ENCODE results near the gene UBE2C. TPM values are rescaled to one million over a fixed set of nuclear protein-coding genes. Genes with fewer than 3 reads are reported as not detected.

UBE2C gene
- total RNA-seq, 1 donor from 2014 or later = 9.9 TPM

- DNase-seq = peak; percentile 69
Measured at GRCh38 chr20:45861221-45862075, 49.0 kb downstream of the UBE2C start.

DNA sequence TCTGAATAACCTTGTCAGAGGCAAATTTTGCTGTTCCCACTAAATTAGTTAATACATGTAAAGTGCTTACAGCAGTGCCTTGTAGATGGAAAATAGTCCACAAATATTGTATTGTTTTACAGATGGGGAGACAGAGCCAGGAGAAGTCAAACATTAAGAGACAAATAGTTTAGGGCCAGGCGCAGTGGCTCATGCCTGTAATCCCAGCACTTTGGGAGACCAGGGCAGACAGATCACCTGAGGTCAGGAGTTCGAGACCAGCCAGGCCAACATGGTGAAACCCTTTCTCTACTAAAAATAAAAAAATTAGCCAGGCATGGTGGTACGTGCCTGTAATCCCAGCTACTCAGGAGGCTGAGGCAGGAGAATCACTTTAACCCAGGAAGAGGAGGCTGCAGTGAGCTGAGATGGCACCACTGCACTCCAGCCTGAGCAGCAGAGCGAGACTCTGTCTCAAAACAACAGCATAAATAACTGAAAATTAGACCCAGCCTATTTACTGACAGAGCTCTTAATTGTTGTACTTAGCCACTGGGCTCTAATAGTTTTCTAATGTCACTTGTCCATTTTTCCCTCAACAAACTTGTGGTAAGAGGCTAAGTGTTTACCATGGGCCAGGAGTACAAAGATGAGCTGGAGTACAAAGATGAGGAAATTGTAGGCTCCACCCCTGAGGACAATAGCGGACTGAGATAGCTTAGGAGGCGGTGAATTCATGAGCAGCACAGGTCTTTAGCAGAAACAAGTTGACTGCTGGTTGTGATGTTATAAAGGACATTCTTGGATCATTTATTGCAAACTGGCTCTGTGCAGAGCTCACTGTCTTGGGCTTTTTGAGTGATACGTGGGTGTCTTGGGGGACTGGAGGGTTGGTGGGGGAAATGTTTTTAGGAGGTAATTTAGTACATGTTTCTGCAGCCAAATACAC is 51.4 kb downstream of the UBE2C start:
- no peak for DNase-seq

GRCh38 chr20:45866454-45866853 is 54.0 kb downstream of the UBE2C start:
- no peak for DNase-seq

Other genes starting within 250 kb of the UBE2C start
- gene WFDC8, start 233.4 kb upstream of the UBE2C start, total RNA-seq = not detected in 2 replicates
- not detected in 2 replicates for gene WFDC10A, start 182.9 kb upstream of the UBE2C start, total RNA-seq
- gene WFDC9, start 181.4 kb upstream of the UBE2C start, total RNA-seq = not detected in 2 replicates
- not detected in 2 replicates for gene WFDC11, start 142.4 kb upstream of the UBE2C start, total RNA-seq
- not detected in 2 replicates for gene WFDC13, start 110.6 kb upstream of the UBE2C start, total RNA-seq
- not detected in 2 replicates for gene WFDC10B, start 107.6 kb upstream of the UBE2C start, total RNA-seq
- gene SPINT4, start 90.3 kb upstream of the UBE2C start, total RNA-seq = not detected in 2 replicates
- gene WFDC3, start 20.8 kb upstream of the UBE2C start, total RNA-seq = not detected in 2 replicates
- 9.2 and 13.8 TPM in 2 replicates for gene DNTTIP1, start 20.7 kb upstream of the UBE2C start, total RNA-seq
- not detected in 2 replicates for gene TNNC2, start 14.7 kb downstream of the UBE2C start, total RNA-seq
- gene SNX21, start 21.2 kb downstream of the UBE2C start, total RNA-seq = 22.6 and 35.7 TPM in 2 replicates
- 28.7 and 42.5 TPM in 2 replicates for gene ACOT8, start 44.7 kb downstream of the UBE2C start, total RNA-seq
- 8.7 and 11.9 TPM in 2 replicates for gene ZSWIM3, start 45.0 kb downstream of the UBE2C start, total RNA-seq
- gene ZSWIM1, start 68.6 kb downstream of the UBE2C start, total RNA-seq = 4.1 and 5.4 TPM in 2 replicates
- 1.0 and 1.2 TPM in 2 replicates for gene SPATA25, start 75.0 kb downstream of the UBE2C start, total RNA-seq
- gene NEURL2, start 78.6 kb downstream of the UBE2C start, total RNA-seq = 3.2 and 4.4 TPM in 2 replicates
- gene CTSA, start 78.7 kb downstream of the UBE2C start, total RNA-seq = 47.8 and 48.1 TPM in 2 replicates
- gene PLTP, start 99.5 kb downstream of the UBE2C start, total RNA-seq = 2.4 and 5.4 TPM in 2 replicates
- gene PCIF1, start 122.0 kb downstream of the UBE2C start, total RNA-seq = 13.3 and 16.2 TPM in 2 replicates
- 14.8 and 17.4 TPM in 2 replicates for gene ZNF335, start 159.6 kb downstream of the UBE2C start, total RNA-seq
- not detected in 2 replicates for gene MMP9, start 196.3 kb downstream of the UBE2C start, total RNA-seq
- gene SLC12A5, start 216.6 kb downstream of the UBE2C start, total RNA-seq = 0.17 and 0.47 TPM in 2 replicates

All from dermis blood vessel endothelial cell (primary cell).